PC-3 (cell line): ENCODE data around the gene ABLIM1. TPM values are rescaled to one million over a fixed set of nuclear protein-coding genes. Genes with fewer than 3 reads are reported as not detected.

Experiments
- ATAC-seq: fragments of 200-7000 bp; cut with Tn5 transposase; 2 replicates; pipeline ENCODE4 v1.9.1; 2020; ENCODE audit warnings: mild to moderate bottlenecking, moderate library complexity
- BruUV-seq: library from RNA; stranded (reverse); fragments of 400-500 nt; replicated peaks from 2 replicates; lab custom pipeline; 2021; lab: Mats Ljungman, UMichigan
- CTCF ChIA-PET: fragments of 300-600 bp; sonication (Branson Sonifier 250); formaldehyde crosslinking; loops from one replicate; lab custom pipeline; 2022; ENCODE audit warnings: antibody characterized with exemption; lab: Charles Lee
- POLR2A ChIA-PET: fragments of 300-600 bp; sonication (Branson Sonifier 250); formaldehyde crosslinking; loops from one replicate; lab custom pipeline; 2022; ENCODE audit warnings: antibody characterized with exemption; ENCODE audit not compliant: unreplicated experiment; lab: Charles Lee
- DNase-seq: peaks from one replicate; pipeline ENCODE4 v3.0.0-alpha.2; 2015
- H2AFZ ChIP-seq: fragments of 300-600 bp; sonication (generic); 2 replicates; pipeline ENCODE4 v1.6.0; 2016; ENCODE audit warnings: antibody characterized with exemption, low read length
- H3F3A ChIP-seq: fragments of 300-600 bp; sonication (generic); one replicate; pipeline ENCODE4 v1.6.0; 2017; ENCODE audit warnings: antibody characterized with exemption, low read length, control low read depth, mild to moderate bottlenecking; ENCODE audit not compliant: unreplicated experiment
- H3K27ac ChIP-seq: fragments of 300-600 bp; sonication (generic); 2 replicates; pipeline ENCODE4 v1.5.1; 2016; ENCODE audit warnings: mild to moderate bottlenecking, low read length
- H3K27me3 ChIP-seq: fragments of 300-600 bp; sonication (generic); 2 replicates; pipeline ENCODE4 v1.6.1; 2016; ENCODE audit warnings: low read length, mixed read lengths
- H3K36me3 ChIP-seq: fragments of 300-600 bp; sonication (generic); 2 replicates; pipeline ENCODE4 v1.6.1; 2016; ENCODE audit warnings: low read depth, mixed run types, low read length, mixed read lengths
- H3K4me1 ChIP-seq: fragments of 300-600 bp; sonication (generic); 2 replicates; pipeline ENCODE4 v1.5.1; 2016; ENCODE audit warnings: low read length; ENCODE audit not compliant: insufficient read depth
- H3K4me2 ChIP-seq: fragments of 300-600 bp; sonication (generic); 2 replicates; pipeline ENCODE4 v1.6.0; 2016; ENCODE audit warnings: low read length
- H3K4me3 ChIP-seq: fragments of 300-600 bp; sonication (generic); 2 replicates; pipeline ENCODE4 v1.5.1; 2016; ENCODE audit warnings: mild to moderate bottlenecking, low read length, mixed read lengths
- H3K79me2 ChIP-seq: fragments of 300-600 bp; sonication (generic); 2 replicates; pipeline ENCODE4 v1.6.1; 2017; ENCODE audit warnings: low read length, mixed read lengths
- H3K9ac ChIP-seq: fragments of 300-600 bp; sonication (generic); 2 replicates; pipeline ENCODE4 v1.6.0; 2016; ENCODE audit warnings: mild to moderate bottlenecking, low read length
- H3K9me2 ChIP-seq: fragments of 300-600 bp; sonication (generic); replicated peaks from 2 replicates; pipeline ENCODE4 v1.6.1; 2016; ENCODE audit warnings: mixed run types, low read length, mixed read lengths
- H3K9me3 ChIP-seq: fragments of 300-600 bp; sonication (generic); 2 replicates; pipeline ENCODE4 v1.6.1; 2016; ENCODE audit warnings: low read length, mixed read lengths
- H4K20me1 ChIP-seq: fragments of 300-600 bp; sonication (generic); 2 replicates; pipeline ENCODE4 v1.6.1; 2016; ENCODE audit warnings: low read length, mixed read lengths
- EZH2 ChIP-seq: fragments of 300-600 bp; sonication (generic); IDR thresholded peaks from one replicate; pipeline ENCODE4 v1.6.1; 2017; ENCODE audit warnings: antibody characterized with exemption, mild to moderate bottlenecking, low read length; ENCODE audit not compliant: unreplicated experiment
- EZH2phosphoT487 ChIP-seq: fragments of 300-600 bp; sonication (generic); IDR thresholded peaks from 2 replicates; pipeline ENCODE4 v1.6.1; 2018; ENCODE audit warnings: mild to moderate bottlenecking, antibody characterized with exemption, low read length, borderline replicate concordance
- intact Hi-C: fragments of 100-400 bp; cut with micrococcal nuclease; formaldehyde crosslinking; loops from 2 replicates; pipeline ENCODE4 v1.9.0; 2023
- total RNA-seq: library from RNA; depleted of rRNA; stranded (reverse); fragments of >200 nt; gene quantifications from 2 replicates; pipeline ENCODE4 v1.2.3, GENCODE V29; 2014
- TF ChIP-seq, protein P1 (sequence below): fragments of 300-600 bp; sonication (generic); conservative IDR thresholded peaks from 2 replicates; pipeline ENCODE4 v1.5.1; 2017; ENCODE audit warnings: antibody characterized with exemption, low read depth, mild to moderate bottlenecking, low read length

ABLIM1 gene
- total RNA-seq, 1 experiment from 2014 or later, result 12.3 TPM

DNA sequence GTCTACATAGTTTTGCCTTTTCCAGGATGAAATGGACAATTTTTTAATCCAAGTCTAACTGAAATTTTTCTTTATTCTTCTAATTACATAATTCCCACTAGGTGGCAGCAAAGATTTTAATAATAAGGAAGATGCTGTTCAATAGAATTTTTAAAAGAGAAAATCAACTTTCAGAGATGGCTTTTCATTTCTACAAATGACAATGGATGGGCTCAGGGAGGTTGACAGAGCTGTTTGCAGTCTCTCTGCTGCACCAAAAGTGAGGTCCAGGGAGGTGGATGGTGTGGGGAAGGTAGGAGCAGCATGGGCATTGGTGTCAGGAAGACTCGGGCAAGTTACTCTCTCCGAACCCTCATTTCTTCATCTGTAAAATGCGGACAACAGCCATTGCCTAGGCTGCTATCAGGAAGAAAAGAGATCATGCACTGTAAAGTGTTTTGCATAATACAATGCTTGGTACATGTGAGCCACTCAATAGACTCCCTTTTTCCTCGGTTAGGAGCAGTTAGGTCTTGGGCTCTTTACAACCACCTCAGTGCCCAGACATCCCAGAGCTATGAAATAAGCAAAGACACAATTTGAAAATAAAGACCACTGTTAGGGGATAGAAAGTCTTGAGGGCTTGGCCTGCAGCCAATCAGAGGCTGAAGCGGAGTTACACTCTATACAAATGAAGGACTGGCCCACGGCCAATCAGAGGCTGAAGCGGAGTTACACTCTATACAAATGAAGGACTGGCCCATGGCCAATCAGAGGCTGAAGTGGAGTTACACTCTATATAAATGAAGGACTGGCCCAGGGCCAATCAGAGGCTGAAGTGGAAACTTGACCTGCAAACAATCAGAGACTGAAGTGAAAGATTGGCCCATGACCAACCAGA, 107.1 kb downstream of the ABLIM1 start:
- no peaks in the 10 kb centered on the region for H3K9me3 ChIP-seq
- ChIA-PET CTCF (no interaction called here), POLR2A (no interaction called here)
- no peak overlapping the region for H3K4me2 ChIP-seq
- ATAC-seq (no peak), DNase-seq (peak; percentile 55)
- TF ChIP-seq EZH2 (no peak), EZH2phosphoT487 (no peak)
- TF ChIP-seq, protein P1, sequence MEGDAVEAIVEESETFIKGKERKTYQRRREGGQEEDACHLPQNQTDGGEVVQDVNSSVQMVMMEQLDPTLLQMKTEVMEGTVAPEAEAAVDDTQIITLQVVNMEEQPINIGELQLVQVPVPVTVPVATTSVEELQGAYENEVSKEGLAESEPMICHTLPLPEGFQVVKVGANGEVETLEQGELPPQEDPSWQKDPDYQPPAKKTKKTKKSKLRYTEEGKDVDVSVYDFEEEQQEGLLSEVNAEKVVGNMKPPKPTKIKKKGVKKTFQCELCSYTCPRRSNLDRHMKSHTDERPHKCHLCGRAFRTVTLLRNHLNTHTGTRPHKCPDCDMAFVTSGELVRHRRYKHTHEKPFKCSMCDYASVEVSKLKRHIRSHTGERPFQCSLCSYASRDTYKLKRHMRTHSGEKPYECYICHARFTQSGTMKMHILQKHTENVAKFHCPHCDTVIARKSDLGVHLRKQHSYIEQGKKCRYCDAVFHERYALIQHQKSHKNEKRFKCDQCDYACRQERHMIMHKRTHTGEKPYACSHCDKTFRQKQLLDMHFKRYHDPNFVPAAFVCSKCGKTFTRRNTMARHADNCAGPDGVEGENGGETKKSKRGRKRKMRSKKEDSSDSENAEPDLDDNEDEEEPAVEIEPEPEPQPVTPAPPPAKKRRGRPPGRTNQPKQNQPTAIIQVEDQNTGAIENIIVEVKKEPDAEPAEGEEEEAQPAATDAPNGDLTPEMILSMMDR, result peak; percentile 65
- H4K20me1 ChIP-seq, result no peaks in the 10 kb centered on the region
- no peak overlapping the region for H3K9ac ChIP-seq
- no peak overlapping the region for H3K27ac ChIP-seq
- no peaks in the 10 kb centered on the region for H3K36me3 ChIP-seq
- BruUV-seq, result no TSS peak
- H3K9me2 ChIP-seq, result no peaks in the 10 kb centered on the region
- no peaks in the 10 kb centered on the region for H3F3A ChIP-seq
- no peak overlapping the region for H2AFZ ChIP-seq
- no peaks in the 10 kb centered on the region for H3K79me2 ChIP-seq
- H3K27me3 ChIP-seq, result no peaks in the 10 kb centered on the region
- intact Hi-C loops, result loop anchor here (1.0 kb wide), 2 partner anchors 152 to 235 kb away; no protein-coding TSS in a partner anchor
- no peaks in the 10 kb centered on the region for H3K4me1 ChIP-seq
- no peak overlapping the region for H3K4me3 ChIP-seq

DNA sequence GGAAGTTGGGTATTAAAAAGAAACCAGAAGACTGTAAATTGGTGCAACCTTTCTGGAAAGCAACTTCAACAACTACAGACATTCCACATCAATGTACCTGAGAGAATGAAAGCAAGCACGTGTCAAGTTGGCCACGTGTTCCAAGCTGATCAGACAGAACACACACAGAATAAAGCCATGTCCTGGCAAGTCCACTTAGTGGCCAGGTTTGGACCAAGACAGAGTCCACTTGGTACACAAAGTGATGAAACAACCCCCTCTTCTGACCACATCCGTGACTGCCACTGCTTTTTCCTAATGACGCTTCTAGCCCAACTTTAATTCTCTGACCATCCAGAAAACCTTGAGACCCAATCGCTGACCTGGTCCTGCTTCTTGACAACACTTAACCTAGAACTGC, 109.4 kb downstream of the ABLIM1 start:
- peak; percentile 59 for DNase-seq
- no peaks in the 10 kb centered on the region for H3K9me3 ChIP-seq
- TF ChIP-seq EZH2phosphoT487, result no peak
- TF ChIP-seq, protein P1, result peak; percentile 72
- no peak overlapping the region for H3K9ac ChIP-seq
- H4K20me1 ChIP-seq, result no peaks in the 10 kb centered on the region
- no peaks in the 10 kb centered on the region for H3K27me3 ChIP-seq
- no peak overlapping the region for H2AFZ ChIP-seq
- ATAC-seq, result peak; percentile 43
- no peaks in the 10 kb centered on the region for H3F3A ChIP-seq
- H3K4me1 ChIP-seq, result peaks cover 16% of the 10 kb centered on the region
- H3K36me3 ChIP-seq, result no peaks in the 10 kb centered on the region
- no TSS peak for BruUV-seq
- H3K4me3 ChIP-seq, result no peak overlapping the region
- CTCF ChIA-PET, result interaction anchor here (0.6 to 1.4 kb wide), 4 partner anchors 30 to 374 kb away, joined by 3 to 12 read pairs (median 4); no protein-coding TSS in a partner anchor
- no peak overlapping the region for H3K27ac ChIP-seq
- no peak overlapping the region for H3K4me2 ChIP-seq
- intact Hi-C loops, result loop anchor here (1.0 kb wide), 2 partner anchors 77 to 244 kb away; no protein-coding TSS in a partner anchor
- H3K9me2 ChIP-seq, result no peaks in the 10 kb centered on the region
- H3K79me2 ChIP-seq, result no peaks in the 10 kb centered on the region
- POLR2A ChIA-PET, result no interaction called here

DNA sequence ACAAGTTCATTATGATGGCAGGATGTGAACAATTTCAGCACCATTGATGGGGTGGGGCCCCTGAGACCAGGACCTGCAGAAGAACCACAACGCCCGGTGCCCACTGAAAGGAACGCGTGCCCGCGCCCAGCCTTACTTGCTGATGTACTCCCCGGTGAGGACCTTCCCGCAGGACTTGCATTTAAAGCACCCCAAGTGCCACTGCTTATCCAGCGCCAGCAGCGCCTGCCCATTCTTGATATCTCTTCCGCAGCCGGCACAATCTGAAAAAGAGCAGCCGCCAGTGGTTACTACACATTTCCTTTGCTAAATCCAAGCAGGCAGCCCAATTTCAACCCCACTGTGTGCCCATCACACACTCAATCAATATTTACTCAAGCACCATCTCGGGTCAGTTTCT, 110.6 kb downstream of the ABLIM1 start:
- H3K9ac ChIP-seq, result no peak overlapping the region
- H3K27ac ChIP-seq, result no peak overlapping the region
- no peaks in the 10 kb centered on the region for H3K27me3 ChIP-seq
- no peaks in the 10 kb centered on the region for H3F3A ChIP-seq
- DNase-seq, result no peak
- H3K79me2 ChIP-seq, result no peaks in the 10 kb centered on the region
- H3K9me3 ChIP-seq, result no peaks in the 10 kb centered on the region
- BruUV-seq, result no TSS peak
- H3K36me3 ChIP-seq, result no peaks in the 10 kb centered on the region
- no peaks in the 10 kb centered on the region for H3K9me2 ChIP-seq
- intact Hi-C loops, result no loop called here
- no peaks in the 10 kb centered on the region for H4K20me1 ChIP-seq
- POLR2A ChIA-PET, result no interaction called here
- no peak overlapping the region for H3K4me2 ChIP-seq
- no peak for ATAC-seq
- no peak overlapping the region for H3K4me3 ChIP-seq
- peaks cover 18% of the 10 kb centered on the region for H3K4me1 ChIP-seq
- CTCF ChIA-PET, result interaction anchor here (0.7 kb wide), 1 partner anchor 244 kb away, joined by 4 read pairs; no protein-coding TSS in a partner anchor
- TF ChIP-seq EZH2phosphoT487, result no peak
- TF ChIP-seq EZH2, result no peak
- TF ChIP-seq, protein P1, result no peak
- no peak overlapping the region for H2AFZ ChIP-seq
